Activated CD4-positive, CD25-positive, alpha-beta regulatory T cell treated with anti-CD3 and anti-CD28 coated beads, Interleukin-2, amount 50 U/mL, for 24 hours (primary cell): Measurements from ENCODE around the gene KNDC1.
"Not testable (repeated sequence)": the region's sequence is repeated elsewhere in the genome, so short reads cannot be mapped to it uniquely, and the experiment has no call there.

Experiments used
- ATAC-seq, 2 donors: fragments of 150-1000 bp; cut with Tn5 transposase; one replicate each; pipeline ENCODE4 v1.10.0; 2021; ENCODE audit warnings: mild to moderate bottlenecking in 1 of 2, moderate library complexity in 1 of 2

The KNDC1 gene

DNA sequence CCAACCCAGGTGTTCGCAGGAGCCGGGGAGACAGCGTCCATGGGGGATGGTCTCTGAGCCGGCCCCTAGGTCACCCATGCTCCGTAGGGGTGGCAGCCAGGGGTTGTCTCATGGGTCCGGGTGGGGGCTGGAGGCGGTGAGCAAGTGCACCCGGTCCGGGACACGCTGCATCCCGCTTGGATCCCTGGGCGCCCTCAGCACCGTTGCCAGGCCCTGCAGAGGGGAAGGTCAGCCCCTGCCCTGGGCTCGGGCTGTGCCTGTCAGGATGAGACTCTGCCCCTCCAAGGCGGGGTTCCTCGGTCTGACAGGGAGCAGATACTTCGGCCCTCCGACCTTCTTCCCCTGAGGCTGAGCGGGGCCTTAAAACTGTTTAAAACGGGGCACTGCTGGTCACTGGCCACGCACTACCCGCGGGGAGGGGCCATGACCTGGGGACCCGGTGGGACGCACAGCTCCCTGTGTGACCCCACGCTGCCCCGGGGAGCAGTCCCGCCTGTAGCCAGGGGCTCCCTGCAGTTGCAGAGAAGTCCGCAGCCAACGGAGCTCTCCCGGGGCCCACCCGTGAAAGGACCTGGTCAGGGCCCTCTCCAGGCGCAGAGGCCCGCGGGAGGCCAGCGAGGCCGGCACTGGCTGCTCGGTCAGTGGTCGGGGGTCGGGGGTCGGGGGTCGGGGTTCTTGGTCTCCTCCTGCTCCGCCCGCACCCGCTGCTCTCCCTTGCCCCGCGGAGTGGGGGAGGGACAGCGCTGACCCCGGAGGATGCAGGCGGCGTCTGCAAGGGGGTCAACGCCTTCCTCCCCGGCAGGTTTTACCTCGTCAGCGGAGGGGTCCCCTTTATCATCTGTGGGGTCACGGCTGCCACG, 33.4 kb upstream of the KNDC1 start:
- ATAC-seq, result no peak

- ATAC-seq, result no peak
Measured at GRCh38 chr10:133127291-133128125, 32.5 kb upstream of the KNDC1 start.

GRCh38 chr10:133128126-133129070, 31.6 kb upstream of the KNDC1 start:
- ATAC-seq, result no peak

DNA sequence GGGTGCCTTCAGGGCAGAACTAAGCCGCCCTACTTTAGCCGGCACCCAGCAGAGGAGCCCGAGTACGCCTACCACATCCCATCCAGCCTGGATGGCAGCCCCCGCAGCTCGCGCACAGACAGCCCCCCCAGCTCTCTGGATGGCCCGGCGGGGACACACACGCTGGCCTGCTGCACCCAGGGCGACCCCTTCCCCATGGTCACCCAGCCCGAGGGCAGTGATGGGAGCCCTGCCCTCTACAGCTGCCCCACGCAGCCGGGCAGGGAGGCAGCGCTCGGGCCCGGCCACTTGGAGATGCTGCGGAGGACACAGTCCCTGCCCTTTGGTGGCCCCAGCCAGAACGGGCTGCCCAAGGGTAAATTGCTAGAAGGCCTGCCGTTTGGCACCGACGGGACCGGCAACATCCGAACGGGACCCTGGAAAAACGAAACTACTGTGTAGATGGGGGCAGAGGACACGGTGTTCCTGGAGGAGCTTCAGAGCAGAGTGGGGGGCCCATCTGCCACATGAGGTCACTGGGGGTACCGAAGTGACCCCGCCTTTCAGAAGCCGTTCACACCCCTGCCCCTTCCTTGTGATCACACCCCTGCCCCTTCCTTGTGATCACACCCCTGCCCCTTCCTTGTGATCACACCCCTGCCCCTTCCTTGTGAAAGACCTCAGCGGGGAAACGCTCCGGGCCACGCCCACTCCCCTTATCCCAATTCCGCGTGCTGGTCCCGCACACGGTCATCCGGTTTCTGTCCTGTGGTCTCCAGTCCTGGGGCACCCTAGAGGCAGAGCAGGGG, 30.8 kb upstream of the KNDC1 start:
- ATAC-seq, result no peak

- no peak for ATAC-seq
Measured at GRCh38 chr10:133129859-133130495, 30.0 kb upstream of the KNDC1 start.

DNA sequence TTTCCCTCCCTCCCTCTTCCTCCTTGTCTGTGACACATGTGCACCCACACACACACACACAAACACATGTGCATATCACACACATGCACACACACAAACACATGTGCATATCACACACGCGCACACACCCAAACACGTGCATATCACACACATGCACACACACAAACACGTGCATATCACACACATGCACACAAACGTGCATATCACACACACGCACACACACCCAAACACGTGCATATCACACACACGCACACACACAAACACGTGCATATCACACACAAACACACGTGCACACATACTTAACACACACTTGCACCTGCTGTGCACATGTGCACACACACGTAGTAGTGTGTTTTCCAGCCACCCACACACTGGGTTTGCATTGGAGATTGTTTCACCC, 29.4 kb upstream of the KNDC1 start:
- ATAC-seq, result no peak

GRCh38 chr10:133131053-133131452, 29.0 kb upstream of the KNDC1 start:
- no peak for ATAC-seq

- no peak for ATAC-seq
Measured at GRCh38 chr10:133131734-133132472, 28.1 kb upstream of the KNDC1 start.

DNA sequence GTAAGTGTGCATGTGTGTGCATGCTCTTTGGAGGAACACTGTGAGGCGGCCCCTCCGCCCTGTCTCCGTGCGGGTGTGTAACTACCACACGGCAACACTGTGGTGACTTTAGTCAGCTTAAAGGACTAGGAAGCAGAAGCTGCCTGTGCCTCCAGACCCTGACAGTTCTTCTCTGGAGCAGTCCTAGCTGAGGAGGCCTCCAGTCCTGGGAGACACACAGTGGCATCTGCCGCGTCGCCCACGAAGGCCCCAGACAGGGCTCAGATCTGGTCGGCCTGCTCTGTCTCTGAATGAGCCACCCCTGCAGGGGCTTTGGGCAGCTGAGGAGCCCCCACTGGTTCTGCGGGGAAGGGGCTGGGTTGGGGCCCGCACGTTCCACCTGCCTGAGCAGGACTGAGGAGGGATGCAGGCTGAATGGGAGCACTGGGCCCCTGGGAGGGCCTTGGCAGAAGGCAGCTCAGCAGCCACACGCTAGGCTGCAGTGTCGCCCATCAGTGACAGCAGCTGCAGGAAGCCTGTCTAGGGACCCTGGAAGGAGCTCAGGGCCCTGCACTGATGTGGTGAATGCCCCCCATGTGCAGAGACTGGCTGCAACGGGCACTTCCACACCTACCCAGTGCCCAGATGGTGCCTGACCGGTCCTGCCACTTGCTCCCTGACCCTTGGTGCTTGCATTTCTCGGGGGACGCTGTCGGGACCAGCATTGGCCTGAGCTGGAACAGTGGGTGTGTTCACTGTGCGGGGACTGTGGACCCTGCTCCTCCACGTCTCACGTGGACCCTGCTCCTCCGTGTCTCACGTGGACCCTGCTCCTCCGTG, 27.3 kb upstream of the KNDC1 start:
- ATAC-seq, result no peak

DNA sequence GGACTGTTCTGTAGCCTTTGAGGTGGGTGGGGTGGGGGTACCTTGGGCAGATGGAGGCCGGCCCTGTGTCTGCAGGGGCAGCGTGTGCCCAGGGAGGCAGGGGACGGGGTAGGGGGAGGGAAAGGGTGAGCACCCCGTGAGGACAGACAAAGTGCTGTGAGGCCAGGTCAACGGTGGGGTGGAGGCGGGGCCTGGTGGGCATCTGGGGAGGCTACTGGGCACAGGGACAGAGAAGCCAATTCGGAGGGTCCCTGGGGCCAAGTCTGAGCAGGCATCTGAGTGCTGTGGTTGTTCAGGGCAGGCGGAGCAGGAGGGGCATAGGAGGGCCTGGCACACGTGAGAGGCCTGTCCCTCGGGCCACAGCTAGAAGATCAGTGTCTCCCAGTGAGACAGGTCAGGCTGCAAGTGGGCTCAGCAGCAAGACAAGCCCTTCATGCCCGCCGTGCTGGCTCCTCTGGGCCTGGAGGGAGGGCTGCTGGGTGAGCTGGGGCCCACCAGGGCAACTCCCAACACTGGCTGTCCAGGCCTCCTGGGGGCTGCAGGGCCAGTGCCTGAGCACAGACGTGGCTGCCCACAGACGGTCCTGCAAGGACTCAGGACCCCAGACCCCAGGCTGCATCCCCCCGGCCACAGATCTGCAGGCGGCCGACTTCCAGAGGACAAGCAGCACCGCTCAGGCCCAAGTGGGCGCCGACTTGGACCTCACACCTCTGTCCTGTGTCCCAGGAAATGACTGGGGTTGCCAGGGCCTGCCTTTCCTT, 26.4 kb upstream of the KNDC1 start:
- no peak for ATAC-seq

- peak in 1 of 2 donors; percentile 41 for ATAC-seq
Measured at GRCh38 chr10:133134411-133135115, 25.5 kb upstream of the KNDC1 start.

GRCh38 chr10:133135116-133135465, 24.9 kb upstream of the KNDC1 start:
- no peak for ATAC-seq

DNA sequence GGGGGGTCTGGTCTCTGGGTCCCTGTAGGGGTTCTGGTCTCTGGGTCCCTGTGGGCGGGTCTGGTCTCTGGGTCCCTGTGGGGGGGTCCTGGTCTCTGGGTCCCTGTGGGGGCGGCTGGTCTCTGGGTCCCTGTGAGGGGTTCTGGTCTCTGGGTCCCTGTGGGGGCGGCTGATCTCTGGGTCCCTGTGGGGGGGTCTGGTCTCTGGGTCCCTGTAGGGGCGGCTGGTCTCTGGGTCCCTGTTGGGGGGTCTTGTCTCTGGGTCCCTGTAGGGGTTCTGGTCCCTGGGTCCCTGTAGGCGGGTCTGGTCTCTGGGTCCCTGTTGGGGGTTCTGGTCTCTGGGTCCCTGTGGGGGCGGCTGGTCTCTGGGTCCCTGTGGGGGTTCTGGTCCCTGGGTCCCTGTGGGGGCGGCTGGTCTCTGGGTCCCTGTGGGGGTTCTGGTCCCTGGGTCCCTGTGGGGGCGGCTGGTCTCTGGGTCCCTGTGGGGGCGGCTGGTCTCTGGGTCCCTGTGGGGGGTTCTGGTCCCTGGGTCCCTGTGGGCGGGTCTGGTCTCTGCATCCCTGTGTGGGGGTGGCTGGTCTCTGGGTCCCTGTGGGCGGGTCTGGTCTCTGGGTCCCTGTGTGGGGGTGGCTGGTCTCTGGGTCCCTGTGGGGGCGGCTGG, 22.4 kb upstream of the KNDC1 start:
- ATAC-seq, result not testable (repeated sequence)

GRCh38 chr10:133139551-133140065, 20.4 kb upstream of the KNDC1 start:
- ATAC-seq, result no peak

DNA sequence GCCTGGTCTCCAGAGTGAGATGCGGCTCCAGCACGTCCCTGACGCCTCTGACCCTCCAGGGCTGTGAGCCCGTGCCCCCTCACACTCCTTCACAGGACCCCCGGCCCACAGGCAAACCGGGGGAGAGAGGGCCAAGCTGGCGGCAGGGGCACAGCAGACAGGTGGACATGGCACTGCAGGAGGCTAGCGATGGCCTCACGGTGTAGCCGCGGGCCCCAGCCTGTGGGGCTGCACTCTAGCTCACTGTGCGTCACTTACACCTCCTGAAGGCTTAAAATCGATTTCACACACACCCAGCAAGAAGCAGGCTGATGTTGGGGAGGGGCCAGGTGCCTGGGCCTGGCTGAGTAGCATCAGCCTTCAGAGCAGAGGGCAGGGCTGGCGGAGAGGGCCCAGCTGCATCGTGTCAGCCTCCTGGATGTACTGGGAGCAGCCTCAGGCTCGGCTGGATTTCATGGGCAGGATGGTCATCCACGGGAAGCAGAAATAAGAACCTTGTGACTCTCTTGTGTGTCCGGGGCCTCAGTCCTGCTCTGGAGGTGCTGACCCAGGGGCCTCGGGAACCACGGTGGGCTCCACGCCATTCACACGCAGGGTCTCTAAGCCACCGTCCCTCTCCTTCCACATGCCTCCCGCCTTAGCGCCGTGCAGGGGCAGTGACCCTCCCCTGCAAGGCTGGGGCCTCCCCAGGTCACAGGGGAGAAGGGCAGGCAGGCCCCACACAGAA, 19.4 kb upstream of the KNDC1 start:
- no peak for ATAC-seq

- no peak for ATAC-seq
Measured at GRCh38 chr10:133141144-133141957, 18.7 kb upstream of the KNDC1 start.
